HepG2 (cell line): Measurements from ENCODE around the gene HSPA4L. TPM values are rescaled to one million over a fixed set of nuclear protein-coding genes. Genes with fewer than 3 reads are reported as not detected.

Experiments
- ARHGAP35 ChIP-seq: sonication (generic); formaldehyde crosslinking; IDR thresholded peaks from 2 replicates; pipeline ENCODE4 v1.9.0; 2022; ENCODE audit warnings: mild to moderate bottlenecking, inconsistent platforms, moderate library complexity, missing genetic modification reagents, borderline replicate concordance
- ASH2L ChIP-seq: fragments of 300-600, 200-600 bp; sonication (generic); IDR thresholded peaks from 2 replicates; pipeline ENCODE4 v1.7.0; 2017; ENCODE audit warnings: low read depth, mild to moderate bottlenecking, moderate library complexity, mixed read lengths, low read length; ENCODE audit not compliant: insufficient read length
- CHD2 ChIP-seq: IDR thresholded peaks from 2 replicates; pipeline ENCODE4 v1.6.1; 2011; ENCODE audit warnings: low read depth, low read length, improper control_type of control experiment
- CREB1 ChIP-seq, 2 experiments: fragments of 450-650 bp in 1 of 2; IDR thresholded peaks; 2 replicates each; pipeline ENCODE4 v1.6.1; 2016 to 2017; ENCODE audit warnings: control low read depth in 1 of 2, mild to moderate bottlenecking in 1 of 2, missing compliant biosample characterization in 1 of 2, missing genetic modification characterization in 1 of 2
- HES4 ChIP-seq: sonication (generic); formaldehyde crosslinking; IDR thresholded peaks from 2 replicates; pipeline ENCODE4 v1.9.0; 2021; ENCODE audit warnings: mild to moderate bottlenecking, missing genetic modification reagents, borderline replicate concordance
- HNRNPH1 ChIP-seq: fragments of 200-400 bp; formaldehyde crosslinking; optimal IDR thresholded peaks from 2 replicates; pipeline ENCODE3; 2017; ENCODE audit warnings: mild to moderate bottlenecking, low read depth, low read length
- KLF12 ChIP-seq: sonication (generic); formaldehyde crosslinking; IDR thresholded peaks from 2 replicates; pipeline ENCODE4 v1.4.0; 2020; ENCODE audit warnings: missing genetic modification reagents, borderline replicate concordance
- KMT2B ChIP-seq: IDR thresholded peaks from 2 replicates; pipeline ENCODE4 v1.6.1; 2016; ENCODE audit warnings: missing genetic modification reagents, missing compliant biosample characterization
- MEIS2 ChIP-seq: sonication (generic); formaldehyde crosslinking; IDR thresholded peaks from 2 replicates; pipeline ENCODE4 v1.9.0; 2021; ENCODE audit warnings: mild to moderate bottlenecking, missing genetic modification reagents
- PITX1 ChIP-seq: sonication (generic); formaldehyde crosslinking; IDR thresholded peaks from 2 replicates; pipeline ENCODE4 v1.5.1; 2020; ENCODE audit warnings: mild to moderate bottlenecking, missing genetic modification reagents
- POLR2G ChIP-seq: fragments of 200-400 bp; formaldehyde crosslinking; IDR thresholded peaks from 2 replicates; pipeline ENCODE4 v1.6.1; 2018; ENCODE audit warnings: mild to moderate bottlenecking, low read depth, low read length, moderate library complexity
- RFXAP ChIP-seq: sonication (generic); formaldehyde crosslinking; IDR thresholded peaks from 2 replicates; pipeline ENCODE4 v1.4.0; 2020; ENCODE audit warnings: missing genetic modification reagents, borderline replicate concordance
- SIN3A ChIP-seq: IDR thresholded peaks from 2 replicates; pipeline ENCODE4 v1.6.1; 2011; ENCODE audit warnings: low read depth, mild to moderate bottlenecking, control low read depth, low read length, borderline replicate concordance
- TEAD2 ChIP-seq: sonication (generic); formaldehyde crosslinking; IDR thresholded peaks from 2 replicates; pipeline ENCODE4 v1.9.0; 2021; ENCODE audit warnings: missing genetic modification reagents
- TRIM24 ChIP-seq: sonication (generic); formaldehyde crosslinking; IDR thresholded peaks from 2 replicates; pipeline ENCODE4 v1.8.0; 2022; ENCODE audit warnings: mild to moderate bottlenecking, missing genetic modification reagents
- ZNF205 ChIP-seq: IDR thresholded peaks from 2 replicates; pipeline ENCODE4 v1.6.1; 2018; ENCODE audit warnings: missing biosample characterization, missing genetic modification reagents
- ZNF230 ChIP-seq: sonication (generic); formaldehyde crosslinking; IDR thresholded peaks from 2 replicates; pipeline ENCODE4 v1.4.0; 2020; ENCODE audit warnings: mild to moderate bottlenecking, missing genetic modification reagents
- ZNF530 ChIP-seq: sonication (generic); formaldehyde crosslinking; IDR thresholded peaks from 2 replicates; pipeline ENCODE4 v1.5.0; 2020; ENCODE audit warnings: low read depth, mild to moderate bottlenecking, missing genetic modification reagents
- polyA plus RNA-seq, 8 experiments: library from polyadenylated mRNA; depleted of rRNA in 3 of 8; stranded (reverse) in 7 of 8; unstranded in 1 of 8; fragments of >200 nt; fragmentation: Illumina TruSeq in 4 of 8; extraction: Trizol in 4 of 8; gene quantifications; 2 replicates each; pipeline versions ENCODE4 v1.2.1 to v1.2.3, GENCODE V29; 2011 to 2016; ENCODE audit warnings: low read depth in 4 of 8, missing spikeins in 1 of 8, mixed read lengths in 1 of 8; ENCODE audit not compliant: insufficient read depth in 1 of 8
- total RNA-seq, 5 experiments: library from RNA; depleted of rRNA; stranded (reverse); fragments of >200 nt; fragmentation: Illumina TruSeq; extraction: Trizol; gene quantifications; 2 replicates each; pipeline ENCODE4 v1.2.3, GENCODE V29; 2016; ENCODE audit warnings: low read depth in 1 of 5
- TF ChIP-seq, protein P1 (sequence below): sonication (generic); formaldehyde crosslinking; IDR thresholded peaks from one replicate; pipeline ENCODE4 v1.5.1; 2020; ENCODE audit warnings: mild to moderate bottlenecking, missing genetic modification reagents; ENCODE audit errors: not compliant biosample characterization
- TF ChIP-seq, protein P2 (sequence below): sonication (generic); formaldehyde crosslinking; IDR thresholded peaks from 2 replicates; pipeline ENCODE4 v1.4.0; 2020; ENCODE audit warnings: missing genetic modification reagents, borderline replicate concordance

HSPA4L gene
- total and polyA plus RNA-seq, 2 of the 13 experiments (the other 11 are each of a cell fraction or from before 2014, with no cell fraction given) = 3.7 to 31.5 TPM

DNA sequence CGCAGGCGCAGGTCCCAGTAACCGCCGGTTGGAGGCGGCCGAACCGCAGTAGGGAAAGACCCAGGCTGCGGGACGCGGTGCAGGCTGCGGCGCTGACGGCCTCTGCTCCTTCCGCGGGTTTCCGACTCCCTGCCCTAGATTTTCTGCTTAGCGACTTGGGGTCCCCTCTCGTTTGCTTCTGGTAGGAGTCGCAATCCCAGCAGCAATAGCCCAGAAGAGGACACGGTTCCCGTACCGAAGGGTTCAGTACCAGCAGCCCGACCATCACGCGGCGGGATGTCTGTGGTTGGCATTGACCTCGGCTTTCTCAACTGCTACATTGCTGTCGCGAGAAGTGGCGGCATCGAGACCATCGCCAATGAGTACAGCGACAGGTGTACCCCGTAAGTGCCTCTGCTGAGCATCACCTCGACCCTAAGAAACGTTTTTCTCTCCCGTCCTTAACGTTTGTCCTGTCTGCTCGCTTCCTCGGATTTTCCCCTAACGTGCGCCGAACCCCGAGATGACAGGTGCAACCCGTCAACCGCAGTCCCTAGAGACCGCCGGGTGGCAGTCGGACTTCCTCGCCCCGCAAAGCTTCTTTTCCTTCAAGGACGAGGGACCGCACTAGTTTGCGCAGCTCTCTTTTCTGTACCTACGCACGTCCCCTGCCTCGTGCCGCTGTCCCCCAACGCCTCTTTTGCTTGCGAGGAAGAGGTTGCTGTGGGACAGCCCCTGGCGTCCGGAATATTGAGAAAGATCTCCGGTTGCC lies at the start of gene HSPA4L (continued):
- TF ChIP-seq, protein P1, sequence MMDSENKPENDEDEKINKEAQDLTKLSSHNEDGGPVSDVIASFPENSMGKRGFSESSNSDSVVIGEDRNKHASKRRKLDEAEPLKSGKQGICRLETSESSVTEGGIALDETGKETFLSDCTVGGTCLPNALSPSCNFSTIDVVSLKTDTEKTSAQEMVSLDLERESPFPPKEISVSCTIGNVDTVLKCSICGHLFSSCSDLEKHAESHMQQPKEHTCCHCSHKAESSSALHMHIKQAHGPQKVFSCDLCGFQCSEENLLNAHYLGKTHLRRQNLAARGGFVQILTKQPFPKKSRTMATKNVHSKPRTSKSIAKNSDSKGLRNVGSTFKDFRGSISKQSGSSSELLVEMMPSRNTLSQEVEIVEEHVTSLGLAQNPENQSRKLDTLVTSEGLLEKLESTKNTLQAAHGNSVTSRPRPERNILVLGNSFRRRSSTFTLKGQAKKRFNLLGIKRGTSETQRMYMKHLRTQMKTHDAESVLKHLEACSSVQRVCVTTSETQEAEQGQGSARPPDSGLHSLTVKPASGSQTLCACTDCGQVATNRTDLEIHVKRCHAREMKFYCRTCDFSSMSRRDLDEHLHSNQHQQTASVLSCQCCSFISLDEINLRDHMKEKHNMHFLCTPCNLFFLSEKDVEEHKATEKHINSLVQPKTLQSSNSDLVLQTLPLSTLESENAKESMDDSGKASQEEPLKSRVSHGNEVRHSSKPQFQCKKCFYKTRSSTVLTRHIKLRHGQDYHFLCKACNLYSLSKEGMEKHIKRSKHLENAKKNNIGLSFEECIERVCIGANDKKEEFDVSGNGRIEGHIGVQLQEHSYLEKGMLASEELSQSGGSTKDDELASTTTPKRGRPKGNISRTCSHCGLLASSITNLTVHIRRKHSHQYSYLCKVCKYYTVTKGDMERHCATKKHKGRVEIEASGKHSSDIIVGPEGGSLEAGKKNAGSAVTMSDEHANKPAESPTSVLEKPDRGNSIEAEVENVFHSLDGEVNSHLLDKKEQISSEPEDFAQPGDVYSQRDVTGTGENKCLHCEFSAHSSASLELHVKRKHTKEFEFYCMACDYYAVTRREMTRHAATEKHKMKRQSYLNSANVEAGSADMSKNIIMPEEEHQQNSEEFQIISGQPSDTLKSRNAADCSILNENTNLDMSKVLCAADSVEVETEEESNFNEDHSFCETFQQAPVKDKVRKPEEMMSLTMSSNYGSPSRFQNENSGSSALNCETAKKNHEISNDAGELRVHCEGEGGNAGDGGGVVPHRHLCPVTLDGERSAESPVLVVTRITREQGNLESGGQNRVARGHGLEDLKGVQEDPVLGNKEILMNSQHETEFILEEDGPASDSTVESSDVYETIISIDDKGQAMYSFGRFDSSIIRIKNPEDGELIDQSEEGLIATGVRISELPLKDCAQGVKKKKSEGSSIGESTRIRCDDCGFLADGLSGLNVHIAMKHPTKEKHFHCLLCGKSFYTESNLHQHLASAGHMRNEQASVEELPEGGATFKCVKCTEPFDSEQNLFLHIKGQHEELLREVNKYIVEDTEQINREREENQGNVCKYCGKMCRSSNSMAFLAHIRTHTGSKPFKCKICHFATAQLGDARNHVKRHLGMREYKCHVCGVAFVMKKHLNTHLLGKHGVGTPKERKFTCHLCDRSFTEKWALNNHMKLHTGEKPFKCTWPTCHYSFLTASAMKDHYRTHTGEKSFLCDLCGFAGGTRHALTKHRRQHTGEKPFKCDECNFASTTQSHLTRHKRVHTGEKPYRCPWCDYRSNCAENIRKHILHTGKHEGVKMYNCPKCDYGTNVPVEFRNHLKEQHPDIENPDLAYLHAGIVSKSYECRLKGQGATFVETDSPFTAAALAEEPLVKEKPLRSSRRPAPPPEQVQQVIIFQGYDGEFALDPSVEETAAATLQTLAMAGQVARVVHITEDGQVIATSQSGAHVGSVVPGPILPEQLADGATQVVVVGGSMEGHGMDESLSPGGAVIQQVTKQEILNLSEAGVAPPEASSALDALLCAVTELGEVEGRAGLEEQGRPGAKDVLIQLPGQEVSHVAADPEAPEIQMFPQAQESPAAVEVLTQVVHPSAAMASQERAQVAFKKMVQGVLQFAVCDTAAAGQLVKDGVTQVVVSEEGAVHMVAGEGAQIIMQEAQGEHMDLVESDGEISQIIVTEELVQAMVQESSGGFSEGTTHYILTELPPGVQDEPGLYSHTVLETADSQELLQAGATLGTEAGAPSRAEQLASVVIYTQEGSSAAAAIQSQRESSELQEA (CRISPR knock-in tag) = peak; percentile 68
- TF ChIP-seq, protein P2, sequence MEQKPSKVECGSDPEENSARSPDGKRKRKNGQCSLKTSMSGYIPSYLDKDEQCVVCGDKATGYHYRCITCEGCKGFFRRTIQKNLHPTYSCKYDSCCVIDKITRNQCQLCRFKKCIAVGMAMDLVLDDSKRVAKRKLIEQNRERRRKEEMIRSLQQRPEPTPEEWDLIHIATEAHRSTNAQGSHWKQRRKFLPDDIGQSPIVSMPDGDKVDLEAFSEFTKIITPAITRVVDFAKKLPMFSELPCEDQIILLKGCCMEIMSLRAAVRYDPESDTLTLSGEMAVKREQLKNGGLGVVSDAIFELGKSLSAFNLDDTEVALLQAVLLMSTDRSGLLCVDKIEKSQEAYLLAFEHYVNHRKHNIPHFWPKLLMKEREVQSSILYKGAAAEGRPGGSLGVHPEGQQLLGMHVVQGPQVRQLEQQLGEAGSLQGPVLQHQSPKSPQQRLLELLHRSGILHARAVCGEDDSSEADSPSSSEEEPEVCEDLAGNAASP (CRISPR knock-in tag) = no peak
- TF ChIP-seq CREB1 (IDR thresholded peaks at IDR 0.05) (no peak), CREB1 (CRISPR knock-in tag; IDR thresholded peaks at IDR 0.05) (no peak), TEAD2 (CRISPR knock-in tag) (no peak), MEIS2 (CRISPR knock-in tag) (0 out of 2 replicates have a peak, but pooled peaks have one; percentile 15), PITX1 (0 out of 2 replicates have a peak, but pooled peaks have one; percentile 30), HNRNPH1 (no peak), KMT2B (peak; percentile 56), ARHGAP35 (CRISPR knock-in tag) (no peak; the same call in 1 of the 2 replicates), ZNF530 (0 out of 2 replicates have a peak, but pooled peaks have one; percentile 53), ZNF205 (CRISPR knock-in tag) (0 out of 2 replicates have a peak, but pooled peaks have one; percentile 26), KLF12 (CRISPR knock-in tag) (no peak), ASH2L (peak; percentile 37), RFXAP (peak; percentile 37; the same call in 1 of the 2 replicates), HES4 (CRISPR knock-in tag) (peak; percentile 60; the same call in 1 of the 2 replicates), ZNF230 (CRISPR knock-in tag) (peak; percentile 16; the same call in 1 of the 2 replicates), SIN3A (peak; percentile 20; the same call in 1 of the 2 replicates), POLR2G (peak; percentile 89), CHD2 (peak; percentile 86), TRIM24 (CRISPR knock-in tag) (0 out of 2 replicates have a peak, but pooled peaks have one; percentile 33)
